ENCODE measurements around the gene SMIM10L1. TPM values are rescaled to one million over a fixed set of nuclear protein-coding genes. Genes with fewer than 3 reads are reported as not detected.

The SMIM10L1 gene
- total RNA-seq, 1 experiment from 2014 or later, result 10.8 TPM

GRCh38 chr12:11133162-11133561 is 37.8 kb upstream of the SMIM10L1 start:
- no TSS peak for BruUV-seq (replicated peaks)
- Histone ChIP-seq H3K4me1 (replicated peaks; ENCODE audit: insufficient read depth) (no peaks in the 10 kb centered on the region), H3K4me3 (no peak overlapping the region), H4K20me1 (ENCODE audit: insufficient read depth) (no peaks in the 10 kb centered on the region), H2AFZ (no peak overlapping the region), H3K9me3 (ENCODE audit: insufficient read depth, low read depth) (no peaks in the 10 kb centered on the region), H3K27me3 (ENCODE audit: insufficient read depth, low read depth) (no peaks in the 10 kb centered on the region), H3K79me2 (ENCODE audit: low read depth) (no peaks in the 10 kb centered on the region), H3K27ac (no peak overlapping the region), H3K4me2 (no peak overlapping the region), H3K36me3 (ENCODE audit: low read depth) (no peaks in the 10 kb centered on the region), H3K9me2 (ENCODE audit: insufficient read depth) (no peaks in the 10 kb centered on the region), H3F3A (ENCODE audit: insufficient read depth, low read depth) (no peaks in the 10 kb centered on the region)
- CTCF ChIA-PET, result no interaction called here
- DNase-seq, result no peak
- POLR2A ChIA-PET (ENCODE audit: unreplicated experiment), result no interaction called here
- intact Hi-C loops (cut with micrococcal nuclease; ENCODE audit: unreplicated experiment), result no loop called here
- TF ChIP-seq CTCF (conservative IDR thresholded peaks at IDR 0.05) (no peak), EZH2 (IDR thresholded peaks at IDR 0.05; ENCODE audit: low read depth) (no peak)

- intact Hi-C loops (cut with micrococcal nuclease; ENCODE audit: unreplicated experiment), result no loop called here
- Histone ChIP-seq H3K4me1 (replicated peaks; ENCODE audit: insufficient read depth) (no peaks in the 10 kb centered on the region), H2AFZ (no peak overlapping the region), H3K36me3 (ENCODE audit: low read depth) (no peaks in the 10 kb centered on the region), H4K20me1 (ENCODE audit: insufficient read depth) (no peaks in the 10 kb centered on the region), H3K9me2 (ENCODE audit: insufficient read depth) (no peaks in the 10 kb centered on the region), H3K27ac (no peak overlapping the region), H3F3A (ENCODE audit: insufficient read depth, low read depth) (no peaks in the 10 kb centered on the region), H3K79me2 (ENCODE audit: low read depth) (no peaks in the 10 kb centered on the region), H3K27me3 (ENCODE audit: insufficient read depth, low read depth) (no peaks in the 10 kb centered on the region), H3K9me3 (ENCODE audit: insufficient read depth, low read depth) (no peaks in the 10 kb centered on the region), H3K4me3 (no peak overlapping the region), H3K4me2 (no peak overlapping the region)
- CTCF ChIA-PET, result no interaction called here
- no TSS peak for BruUV-seq (replicated peaks)
- POLR2A ChIA-PET (ENCODE audit: unreplicated experiment), result no interaction called here
- TF ChIP-seq EZH2 (IDR thresholded peaks at IDR 0.05; ENCODE audit: low read depth) (no peak), CTCF (conservative IDR thresholded peaks at IDR 0.05) (no peak)
- DNase-seq, result no peak
Measured at GRCh38 chr12:11133816-11134215, 37.2 kb upstream of the SMIM10L1 start.

GRCh38 chr12:11134305-11134704 is 36.7 kb upstream of the SMIM10L1 start, which contains the start of gene TAS2R30:
TAS2R30 (minus strand) TSS chr12:11134644; CDS start chr12:11134244, 400 bp downstream.
- H3K9me3 ChIP-seq (ENCODE audit: insufficient read depth, low read depth), result no peaks in the 10 kb centered on the region
- H2AFZ ChIP-seq, result no peak within 1 kb of the TSS
- intact Hi-C loops (cut with micrococcal nuclease; ENCODE audit: unreplicated experiment), result no loop called here
- POLR2A ChIA-PET (ENCODE audit: unreplicated experiment), result no interaction called here
- DNase-seq, result no peak
- no peaks in the 10 kb centered on the region for H3K9me2 ChIP-seq (ENCODE audit: insufficient read depth)
- no peak within 1 kb of the TSS for H3K27ac ChIP-seq
- H3K4me3 ChIP-seq, result no peak within 1 kb of the TSS
- CTCF ChIA-PET, result no interaction called here
- TF ChIP-seq EZH2 (IDR thresholded peaks at IDR 0.05; ENCODE audit: low read depth) (no peak), CTCF (conservative IDR thresholded peaks at IDR 0.05) (no peak)
- BruUV-seq (replicated peaks), result no TSS peak
- H3K79me2 ChIP-seq (ENCODE audit: low read depth), result no peaks in the 10 kb centered on the region
- no peaks in the 10 kb centered on the region for H3F3A ChIP-seq (ENCODE audit: insufficient read depth, low read depth)
- H4K20me1 ChIP-seq (ENCODE audit: insufficient read depth), result no peaks in the 10 kb centered on the region
- no peaks in the 10 kb centered on the region for H3K36me3 ChIP-seq (ENCODE audit: low read depth)
- H3K4me1 ChIP-seq (replicated peaks; ENCODE audit: insufficient read depth), result no peaks in the 10 kb centered on the region
- no peak within 1 kb of the TSS for H3K4me2 ChIP-seq
- H3K27me3 ChIP-seq (ENCODE audit: insufficient read depth, low read depth), result no peaks in the 10 kb centered on the region

All from PC-9 (cell line).